ENCODE data around the gene JAK1.

DNA sequence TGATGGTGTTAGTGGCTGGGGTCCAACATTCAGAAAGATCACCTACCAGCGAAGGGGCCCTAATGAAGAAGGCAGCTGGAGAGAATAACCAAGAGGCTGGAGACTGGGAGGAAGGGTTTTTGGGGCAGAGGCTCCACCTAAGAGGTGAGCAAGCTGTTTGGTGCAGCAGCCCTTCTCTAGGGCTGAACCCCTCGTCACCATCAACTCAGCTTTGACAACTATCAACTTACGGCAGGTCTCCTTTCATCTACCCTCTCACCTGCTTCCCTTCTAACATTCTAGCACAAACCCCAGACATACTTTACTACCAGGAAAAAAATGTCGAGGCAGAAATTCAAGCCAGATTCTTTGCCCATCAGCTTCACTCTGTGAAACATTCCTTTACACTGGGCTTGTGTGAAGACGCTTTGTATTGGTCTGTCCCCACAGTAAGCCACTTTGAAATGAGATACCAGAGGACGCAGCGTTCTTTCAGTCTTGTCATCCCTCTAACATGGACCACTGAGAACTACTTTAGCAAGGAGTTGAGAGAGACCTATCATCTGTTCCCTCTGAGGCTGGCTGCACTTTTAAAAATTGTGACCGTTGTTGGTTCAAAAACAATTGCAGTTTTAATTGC, 136.8 kb downstream of the JAK1 start:
- TF ChIP-seq, protein P1, sequence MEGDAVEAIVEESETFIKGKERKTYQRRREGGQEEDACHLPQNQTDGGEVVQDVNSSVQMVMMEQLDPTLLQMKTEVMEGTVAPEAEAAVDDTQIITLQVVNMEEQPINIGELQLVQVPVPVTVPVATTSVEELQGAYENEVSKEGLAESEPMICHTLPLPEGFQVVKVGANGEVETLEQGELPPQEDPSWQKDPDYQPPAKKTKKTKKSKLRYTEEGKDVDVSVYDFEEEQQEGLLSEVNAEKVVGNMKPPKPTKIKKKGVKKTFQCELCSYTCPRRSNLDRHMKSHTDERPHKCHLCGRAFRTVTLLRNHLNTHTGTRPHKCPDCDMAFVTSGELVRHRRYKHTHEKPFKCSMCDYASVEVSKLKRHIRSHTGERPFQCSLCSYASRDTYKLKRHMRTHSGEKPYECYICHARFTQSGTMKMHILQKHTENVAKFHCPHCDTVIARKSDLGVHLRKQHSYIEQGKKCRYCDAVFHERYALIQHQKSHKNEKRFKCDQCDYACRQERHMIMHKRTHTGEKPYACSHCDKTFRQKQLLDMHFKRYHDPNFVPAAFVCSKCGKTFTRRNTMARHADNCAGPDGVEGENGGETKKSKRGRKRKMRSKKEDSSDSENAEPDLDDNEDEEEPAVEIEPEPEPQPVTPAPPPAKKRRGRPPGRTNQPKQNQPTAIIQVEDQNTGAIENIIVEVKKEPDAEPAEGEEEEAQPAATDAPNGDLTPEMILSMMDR (tag by site-specific recombination; IDR thresholded peaks at IDR 0.05): no peak
- TF ChIP-seq ZNF514 (tag by site-specific recombination; IDR thresholded peaks at IDR 0.05) (no peak), ZNF274 (IDR thresholded peaks at IDR 0.05; ENCODE audit: low read length) (no peak), ZNF274 (tag by site-specific recombination; IDR thresholded peaks at IDR 0.05; ENCODE audit: borderline replicate concordance) (no peak), ZNF121 (tag by site-specific recombination; IDR thresholded peaks at IDR 0.05) (no peak), ZNF112 (tag by site-specific recombination; IDR thresholded peaks at IDR 0.05) (no peak), ZNF48 (tag by site-specific recombination; IDR thresholded peaks at IDR 0.05) (no peak), GLI4 (tag by site-specific recombination; IDR thresholded peaks at IDR 0.05) (no peak), GLIS1 (tag by site-specific recombination; IDR thresholded peaks at IDR 0.05) (no peak), ZNF707 (tag by site-specific recombination; IDR thresholded peaks at IDR 0.05) (no peak), REPIN1 (tag by site-specific recombination; IDR thresholded peaks at IDR 0.05; ENCODE audit: low read depth) (no peak)
- TF ChIP-seq, protein P2, sequence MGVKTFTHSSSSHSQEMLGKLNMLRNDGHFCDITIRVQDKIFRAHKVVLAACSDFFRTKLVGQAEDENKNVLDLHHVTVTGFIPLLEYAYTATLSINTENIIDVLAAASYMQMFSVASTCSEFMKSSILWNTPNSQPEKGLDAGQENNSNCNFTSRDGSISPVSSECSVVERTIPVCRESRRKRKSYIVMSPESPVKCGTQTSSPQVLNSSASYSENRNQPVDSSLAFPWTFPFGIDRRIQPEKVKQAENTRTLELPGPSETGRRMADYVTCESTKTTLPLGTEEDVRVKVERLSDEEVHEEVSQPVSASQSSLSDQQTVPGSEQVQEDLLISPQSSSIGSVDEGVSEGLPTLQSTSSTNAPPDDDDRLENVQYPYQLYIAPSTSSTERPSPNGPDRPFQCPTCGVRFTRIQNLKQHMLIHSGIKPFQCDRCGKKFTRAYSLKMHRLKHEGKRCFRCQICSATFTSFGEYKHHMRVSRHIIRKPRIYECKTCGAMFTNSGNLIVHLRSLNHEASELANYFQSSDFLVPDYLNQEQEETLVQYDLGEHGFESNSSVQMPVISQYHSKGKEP (tag by site-specific recombination; IDR thresholded peaks at IDR 0.05): no peak
- TF ChIP-seq, protein P3, sequence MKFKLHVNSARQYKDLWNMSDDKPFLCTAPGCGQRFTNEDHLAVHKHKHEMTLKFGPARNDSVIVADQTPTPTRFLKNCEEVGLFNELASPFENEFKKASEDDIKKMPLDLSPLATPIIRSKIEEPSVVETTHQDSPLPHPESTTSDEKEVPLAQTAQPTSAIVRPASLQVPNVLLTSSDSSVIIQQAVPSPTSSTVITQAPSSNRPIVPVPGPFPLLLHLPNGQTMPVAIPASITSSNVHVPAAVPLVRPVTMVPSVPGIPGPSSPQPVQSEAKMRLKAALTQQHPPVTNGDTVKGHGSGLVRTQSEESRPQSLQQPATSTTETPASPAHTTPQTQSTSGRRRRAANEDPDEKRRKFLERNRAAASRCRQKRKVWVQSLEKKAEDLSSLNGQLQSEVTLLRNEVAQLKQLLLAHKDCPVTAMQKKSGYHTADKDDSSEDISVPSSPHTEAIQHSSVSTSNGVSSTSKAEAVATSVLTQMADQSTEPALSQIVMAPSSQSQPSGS (tag by site-specific recombination; IDR thresholded peaks at IDR 0.05; ENCODE audit: low read depth): no peak
- TF ChIP-seq, protein P4, sequence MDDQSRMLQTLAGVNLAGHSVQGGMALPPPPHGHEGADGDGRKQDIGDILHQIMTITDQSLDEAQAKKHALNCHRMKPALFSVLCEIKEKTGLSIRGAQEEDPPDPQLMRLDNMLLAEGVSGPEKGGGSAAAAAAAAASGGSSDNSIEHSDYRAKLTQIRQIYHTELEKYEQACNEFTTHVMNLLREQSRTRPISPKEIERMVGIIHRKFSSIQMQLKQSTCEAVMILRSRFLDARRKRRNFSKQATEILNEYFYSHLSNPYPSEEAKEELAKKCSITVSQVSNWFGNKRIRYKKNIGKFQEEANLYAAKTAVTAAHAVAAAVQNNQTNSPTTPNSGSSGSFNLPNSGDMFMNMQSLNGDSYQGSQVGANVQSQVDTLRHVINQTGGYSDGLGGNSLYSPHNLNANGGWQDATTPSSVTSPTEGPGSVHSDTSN (CRISPR knock-in tag; IDR thresholded peaks at IDR 0.05): no peak
- TF ChIP-seq, protein P5, sequence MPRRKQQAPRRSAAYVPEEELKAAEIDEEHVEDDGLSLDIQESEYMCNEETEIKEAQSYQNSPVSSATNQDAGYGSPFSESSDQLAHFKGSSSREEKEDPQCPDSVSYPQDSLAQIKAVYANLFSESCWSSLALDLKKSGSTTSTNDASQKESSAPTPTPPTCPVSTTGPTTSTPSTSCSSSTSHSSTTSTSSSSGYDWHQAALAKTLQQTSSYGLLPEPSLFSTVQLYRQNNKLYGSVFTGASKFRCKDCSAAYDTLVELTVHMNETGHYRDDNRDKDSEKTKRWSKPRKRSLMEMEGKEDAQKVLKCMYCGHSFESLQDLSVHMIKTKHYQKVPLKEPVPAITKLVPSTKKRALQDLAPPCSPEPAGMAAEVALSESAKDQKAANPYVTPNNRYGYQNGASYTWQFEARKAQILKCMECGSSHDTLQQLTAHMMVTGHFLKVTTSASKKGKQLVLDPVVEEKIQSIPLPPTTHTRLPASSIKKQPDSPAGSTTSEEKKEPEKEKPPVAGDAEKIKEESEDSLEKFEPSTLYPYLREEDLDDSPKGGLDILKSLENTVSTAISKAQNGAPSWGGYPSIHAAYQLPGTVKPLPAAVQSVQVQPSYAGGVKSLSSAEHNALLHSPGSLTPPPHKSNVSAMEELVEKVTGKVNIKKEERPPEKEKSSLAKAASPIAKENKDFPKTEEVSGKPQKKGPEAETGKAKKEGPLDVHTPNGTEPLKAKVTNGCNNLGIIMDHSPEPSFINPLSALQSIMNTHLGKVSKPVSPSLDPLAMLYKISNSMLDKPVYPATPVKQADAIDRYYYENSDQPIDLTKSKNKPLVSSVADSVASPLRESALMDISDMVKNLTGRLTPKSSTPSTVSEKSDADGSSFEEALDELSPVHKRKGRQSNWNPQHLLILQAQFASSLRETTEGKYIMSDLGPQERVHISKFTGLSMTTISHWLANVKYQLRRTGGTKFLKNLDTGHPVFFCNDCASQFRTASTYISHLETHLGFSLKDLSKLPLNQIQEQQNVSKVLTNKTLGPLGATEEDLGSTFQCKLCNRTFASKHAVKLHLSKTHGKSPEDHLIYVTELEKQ (tag by site-specific recombination; IDR thresholded peaks at IDR 0.05; ENCODE audit: borderline replicate concordance): no peak

Data from HEK293 (cell line).